KMS-11 (cell line): ENCODE data around the gene EIF4E.
"Not testable (repeated sequence)": the region's sequence is repeated elsewhere in the genome, so short reads cannot be mapped to it uniquely, and the experiment has no call there.

Experiments
- H2AFZ ChIP-seq: fragments of 200-600 bp; sonication (generic); 2 replicates; pipeline ENCODE4 v1.6.1; 2016; ENCODE audit warnings: antibody characterized with exemption, mixed run types, low read depth
- H3K27ac ChIP-seq: fragments of 200-600 bp; sonication (generic); 2 replicates; pipeline ENCODE4 v1.6.1; 2016; ENCODE audit warnings: mild to moderate bottlenecking, mixed run types
- H3K27me3 ChIP-seq: fragments of 200-600 bp; sonication (generic); 2 replicates; pipeline ENCODE4 v1.6.1; 2017; ENCODE audit warnings: mild to moderate bottlenecking, low read depth, mixed run types, moderate library complexity; ENCODE audit not compliant: insufficient read depth
- H3K36me3 ChIP-seq: fragments of 200-600 bp; sonication (generic); 2 replicates; pipeline ENCODE4 v1.6.1; 2017; ENCODE audit warnings: mild to moderate bottlenecking, mixed run types; ENCODE audit not compliant: insufficient read depth
- H3K4me1 ChIP-seq: fragments of 200-600 bp; sonication (generic); 2 replicates; pipeline ENCODE4 v1.6.1; 2016; ENCODE audit warnings: mild to moderate bottlenecking, low read depth, mixed run types; ENCODE audit not compliant: poor library complexity, severe bottlenecking
- H3K4me2 ChIP-seq: fragments of 200-600 bp; sonication (generic); 2 replicates; pipeline ENCODE4 v1.7.0; 2016; ENCODE audit warnings: mild to moderate bottlenecking, mixed run types
- H3K4me3 ChIP-seq: fragments of 200-600 bp; sonication (generic); IDR thresholded peaks from 2 replicates; pipeline ENCODE4 v1.6.1; 2017; ENCODE audit warnings: low read depth, low read length, mixed read lengths; ENCODE audit not compliant: insufficient read depth
- H3K79me2 ChIP-seq: fragments of 200-600 bp; sonication (generic); 2 replicates; pipeline ENCODE4 v1.6.1; 2016; ENCODE audit warnings: low read depth, mixed run types; ENCODE audit not compliant: insufficient read depth
- H3K9ac ChIP-seq: fragments of 200-600 bp; sonication (generic); 2 replicates; pipeline ENCODE4 v1.6.1; 2016; ENCODE audit warnings: mild to moderate bottlenecking, mixed run types
- H4K20me1 ChIP-seq: fragments of 200-600 bp; sonication (generic); 2 replicates; pipeline ENCODE4 v1.6.1; 2016; ENCODE audit warnings: mild to moderate bottlenecking, mixed run types; ENCODE audit not compliant: insufficient read depth
- CTCF ChIP-seq: fragments of 200-600 bp; sonication (generic); conservative IDR thresholded peaks from 2 replicates; pipeline ENCODE4 v1.6.1; 2017; ENCODE audit warnings: low read depth, mild to moderate bottlenecking, antibody characterized with exemption, low read length, moderate library complexity, mixed read lengths

The EIF4E gene

GRCh38 chr4:98838531-98838930 is 90.4 kb downstream of the EIF4E start:
- H3K9ac ChIP-seq: no peak overlapping the region
- no peaks in the 10 kb centered on the region for H3K27me3 ChIP-seq
- no peaks in the 10 kb centered on the region for H3K4me1 ChIP-seq
- no peak overlapping the region for H3K27ac ChIP-seq
- no peak overlapping the region for H3K4me3 ChIP-seq
- H3K36me3 ChIP-seq: no peaks in the 10 kb centered on the region
- no peak overlapping the region for H3K4me2 ChIP-seq
- H4K20me1 ChIP-seq: no peaks in the 10 kb centered on the region
- H3K79me2 ChIP-seq: no peaks in the 10 kb centered on the region
- no peak for TF ChIP-seq CTCF
- H2AFZ ChIP-seq: no peak overlapping the region

GRCh38 chr4:98833384-98833783 is 95.5 kb downstream of the EIF4E start:
- H3K4me3 ChIP-seq: no peak overlapping the region
- no peaks in the 10 kb centered on the region for H3K4me1 ChIP-seq
- no peak overlapping the region for H3K4me2 ChIP-seq
- no peaks in the 10 kb centered on the region for H3K79me2 ChIP-seq
- H4K20me1 ChIP-seq: no peaks in the 10 kb centered on the region
- no peak overlapping the region for H3K27ac ChIP-seq
- TF ChIP-seq CTCF: no peak
- no peak overlapping the region for H3K9ac ChIP-seq
- no peaks in the 10 kb centered on the region for H3K27me3 ChIP-seq
- no peaks in the 10 kb centered on the region for H3K36me3 ChIP-seq
- no peak overlapping the region for H2AFZ ChIP-seq

- H2AFZ ChIP-seq, H3K9ac ChIP-seq, H3K4me2 ChIP-seq, H3K27ac ChIP-seq, H3K27me3 ChIP-seq, H4K20me1 ChIP-seq, H3K79me2 ChIP-seq, H3K4me1 ChIP-seq, H3K36me3 ChIP-seq, H3K4me3 ChIP-seq: not testable (repeated sequence)
Observed at GRCh38 chr4:98831036-98831435, 97.9 kb downstream of the EIF4E start.
